Ectodermal cell (in vitro differentiated cells): Measurements from ENCODE around the gene BTG2.
A peak's percentile ranks its signal among the peaks of the same experiment; 100 is the strongest.

ENCODE experiments used
- H3K27ac ChIP-seq: 2 replicates; pipeline ENCODE4 v1.7.0; 2013; ENCODE audit warnings: mild to moderate bottlenecking, low read depth, low read length; ENCODE audit not compliant: insufficient read depth, poor library complexity, severe bottlenecking
- H3K27me3 ChIP-seq: 2 replicates; pipeline ENCODE4 v1.7.0; 2013; ENCODE audit warnings: mild to moderate bottlenecking, low read length; ENCODE audit not compliant: insufficient read depth, control insufficient read depth, poor library complexity, severe bottlenecking
- H3K36me3 ChIP-seq: one replicate; pipeline ENCODE4 v1.7.0; 2013; ENCODE audit warnings: low read length; ENCODE audit not compliant: control insufficient read depth, insufficient read depth
- H3K4me1 ChIP-seq: one replicate; pipeline ENCODE4 v1.7.0; 2013; ENCODE audit warnings: low read length; ENCODE audit not compliant: control insufficient read depth, insufficient read depth
- H3K4me3 ChIP-seq: 2 replicates; pipeline ENCODE4 v1.7.0; 2013; ENCODE audit warnings: low read depth, low read length, control low read depth; ENCODE audit not compliant: insufficient read depth
- H3K9me3 ChIP-seq: 2 replicates; pipeline ENCODE4 v1.7.0; 2013; ENCODE audit warnings: mild to moderate bottlenecking, low read length, moderate library complexity; ENCODE audit not compliant: control insufficient read depth
- WGBS, 2 experiments: methylation state at CpG; one replicate each; pipeline ENCODE4 v1.1.7; 2013; ENCODE audit warnings: missing lambda C conversion rate in 2 of 2; 5-methylcytosine and 5-hydroxymethylcytosine counted together

BTG2 gene

GRCh38 chr1:203270448-203270847 lies 34.9 kb upstream of the BTG2 start:
- WGBS, 2 experiments: 84 to 87% methylated on average over 4 of the region's 4 CpGs

GRCh38 chr1:203271018-203271743 lies 34.1 kb upstream of the BTG2 start:
- Histone ChIP-seq H3K4me3 (no peak overlapping the region), H3K36me3 (no peaks in the 10 kb centered on the region), H3K9me3 (no peaks in the 10 kb centered on the region), H3K4me1 (peaks cover 12% of the 10 kb centered on the region), H3K27me3 (peaks cover 20% of the 10 kb centered on the region), H3K27ac (no peak overlapping the region)
- WGBS, 2 experiments: 48 to 57% methylated on average over 8 of the region's 8 CpGs

More at GRCh38 chr1:203270448-203270847, 34.9 kb upstream of the BTG2 start:
- no peak overlapping the region for H3K27ac ChIP-seq
- H3K9me3 ChIP-seq: no peaks in the 10 kb centered on the region
- H3K27me3 ChIP-seq: peaks cover 20% of the 10 kb centered on the region
- peaks cover 12% of the 10 kb centered on the region for H3K4me1 ChIP-seq
- H3K36me3 ChIP-seq: no peaks in the 10 kb centered on the region
- no peak overlapping the region for H3K4me3 ChIP-seq

GRCh38 chr1:203271962-203272632 lies 33.2 kb upstream of the BTG2 start:
- Histone ChIP-seq H3K27me3 (peaks cover 20% of the 10 kb centered on the region), H3K36me3 (no peaks in the 10 kb centered on the region), H3K4me1 (peaks cover 12% of the 10 kb centered on the region), H3K27ac (no peak overlapping the region), H3K4me3 (no peak overlapping the region), H3K9me3 (no peaks in the 10 kb centered on the region)
- WGBS, 2 experiments: 89 to 93% methylated on average over 6 of the region's 6 CpGs

GRCh38 chr1:203272633-203273205 lies 32.6 kb upstream of the BTG2 start:
- no peaks in the 10 kb centered on the region for H3K9me3 ChIP-seq
- H3K4me3 ChIP-seq: peak overlapping the region; percentile 19
- H3K27me3 ChIP-seq: peaks cover 20% of the 10 kb centered on the region
- H3K36me3 ChIP-seq: no peaks in the 10 kb centered on the region
- H3K27ac ChIP-seq: no peak overlapping the region
- peaks cover 12% of the 10 kb centered on the region for H3K4me1 ChIP-seq
- 33 to 36% methylated on average over 17 of the region's 17 CpGs for WGBS, 2 experiments

GRCh38 chr1:203273206-203273868 lies 32.0 kb upstream of the BTG2 start:
- Histone ChIP-seq H3K36me3 (no peaks in the 10 kb centered on the region), H3K4me1 (peaks cover 16% of the 10 kb centered on the region), H3K9me3 (no peaks in the 10 kb centered on the region), H3K4me3 (peak overlapping the region; percentile 19), H3K27ac (no peak overlapping the region), H3K27me3 (peaks cover 20% of the 10 kb centered on the region)
- 16 to 21% methylated on average over 32 of the region's 32 CpGs for WGBS, 2 experiments

- Histone ChIP-seq H3K4me1 (peaks cover 23% of the 10 kb centered on the region), H3K27ac (no peak overlapping the region), H3K36me3 (no peaks in the 10 kb centered on the region), H3K27me3 (peaks cover 20% of the 10 kb centered on the region), H3K9me3 (no peaks in the 10 kb centered on the region), H3K4me3 (no peak overlapping the region)
- WGBS, 2 experiments: 58 to 63% methylated on average over 12 of the region's 12 CpGs
These were observed 31.3 kb upstream of the BTG2 start for GRCh38 chr1:203273869-203274602.

- Histone ChIP-seq H3K36me3 (no peaks in the 10 kb centered on the region), H3K9me3 (no peaks in the 10 kb centered on the region), H3K4me1 (peaks cover 24% of the 10 kb centered on the region), H3K4me3 (no peak overlapping the region), H3K27ac (no peak overlapping the region), H3K27me3 (peaks cover 19% of the 10 kb centered on the region)
- 88 to 89% methylated on average over 12 of the region's 12 CpGs for WGBS, 2 experiments
These were observed 30.5 kb upstream of the BTG2 start for GRCh38 chr1:203274603-203275381.

- Histone ChIP-seq H3K27ac (no peak overlapping the region), H3K36me3 (no peaks in the 10 kb centered on the region), H3K4me1 (peaks cover 24% of the 10 kb centered on the region), H3K9me3 (no peaks in the 10 kb centered on the region), H3K27me3 (peaks cover 15% of the 10 kb centered on the region), H3K4me3 (no peak overlapping the region)
- 89 to 91% methylated on average over 11 of the region's 11 CpGs for WGBS, 2 experiments
These were observed 29.6 kb upstream of the BTG2 start for GRCh38 chr1:203275656-203276272.

GRCh38 chr1:203276408-203276807 lies 28.9 kb upstream of the BTG2 start:
- H3K27me3 ChIP-seq: peaks cover 15% of the 10 kb centered on the region
- 90 to 91% methylated on average over 5 of the region's 5 CpGs for WGBS, 2 experiments
- no peaks in the 10 kb centered on the region for H3K9me3 ChIP-seq
- H3K4me3 ChIP-seq: no peak overlapping the region
- H3K36me3 ChIP-seq: no peaks in the 10 kb centered on the region
- H3K27ac ChIP-seq: no peak overlapping the region
- H3K4me1 ChIP-seq: peaks cover 24% of the 10 kb centered on the region
